ENCODE measurements around the gene PTCH2.

Gene PTCH2

GRCh38 chr1:44842862-44843655 is at the start of gene PTCH2:
PTCH2 (minus strand) TSS chr1:44843253; CDS start chr1:44842932, 321 bp downstream.
- in situ Hi-C loops (cut with MboI; ENCODE audit: low sequenced_read_pairs), result no loop called here

- in situ Hi-C loops (cut with MboI; ENCODE audit: low sequenced_read_pairs), result no loop called here
These were observed 47.0 kb upstream of the PTCH2 start for GRCh38 chr1:44890007-44890406.

DNA sequence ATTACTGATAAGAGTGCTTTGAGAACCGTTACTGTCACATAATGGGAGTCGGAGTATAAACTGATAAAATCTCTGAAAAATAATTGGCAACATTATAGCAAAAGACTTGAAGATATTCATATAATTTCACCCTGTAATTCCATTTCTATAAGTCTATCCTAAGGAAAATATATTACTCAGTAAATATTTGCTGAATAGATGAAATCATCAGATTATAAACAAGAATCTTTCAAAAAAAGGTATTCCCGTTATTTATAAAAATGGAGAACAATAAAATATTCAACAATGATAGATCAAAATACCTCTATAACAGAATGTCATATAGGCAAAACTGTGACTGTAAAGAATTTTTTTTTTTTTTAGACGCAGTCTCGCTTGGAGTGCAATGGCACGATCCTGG is 42.4 kb upstream of the PTCH2 start:
- in situ Hi-C loops (cut with MboI; ENCODE audit: low sequenced_read_pairs), result no loop called here

DNA sequence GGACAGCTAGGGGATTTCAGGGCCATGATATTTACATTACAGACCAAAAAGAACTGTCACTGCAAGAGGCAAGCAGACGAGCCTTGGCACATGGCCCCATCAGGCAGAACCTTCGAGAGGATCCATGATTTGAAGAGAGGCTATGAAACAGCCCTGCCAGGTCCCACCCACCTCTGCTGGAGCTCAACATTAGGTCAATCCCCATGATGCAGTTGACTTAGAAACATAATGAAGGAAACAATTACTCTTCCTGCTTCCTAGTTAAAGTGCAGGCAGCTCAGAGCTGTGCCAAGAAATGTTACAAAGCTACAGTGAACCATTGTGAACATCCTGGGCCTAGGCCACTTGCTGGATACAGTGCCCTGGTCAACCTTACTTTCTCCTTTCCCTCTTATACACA is 41.7 kb upstream of the PTCH2 start:
- in situ Hi-C loops (cut with MboI; ENCODE audit: low sequenced_read_pairs), result no loop called here

DNA sequence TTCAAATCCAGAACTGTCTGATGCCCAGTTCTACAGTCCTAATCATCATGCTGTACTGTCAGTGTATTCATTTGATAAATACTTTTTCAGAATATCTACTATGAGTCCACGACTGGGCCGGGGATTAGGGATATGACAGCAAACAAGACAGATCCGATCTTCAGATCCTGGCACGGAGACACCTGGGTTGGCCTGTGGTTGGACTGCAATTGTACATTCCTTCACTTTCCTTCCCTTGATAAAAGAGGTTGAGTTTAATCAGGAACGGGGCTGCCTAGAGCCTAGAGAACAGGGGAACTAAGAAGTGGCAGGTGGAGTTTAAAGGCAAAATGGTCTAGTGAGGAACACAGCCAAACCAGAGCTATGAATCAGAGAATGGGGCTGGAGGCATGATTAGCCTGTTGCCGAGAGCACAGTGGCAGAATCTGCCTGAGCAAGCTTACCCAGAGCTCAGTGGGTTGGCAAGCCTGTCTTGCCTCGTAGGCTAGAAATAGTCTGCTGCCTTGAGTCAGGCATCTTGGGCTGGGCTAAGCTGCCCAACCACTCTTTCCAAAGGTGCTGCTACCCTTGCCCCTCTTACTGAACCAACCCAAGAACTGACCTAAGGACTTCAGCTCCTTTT is 38.1 kb upstream of the PTCH2 start:
- in situ Hi-C loops (cut with MboI; ENCODE audit: low sequenced_read_pairs), result no loop called here

- in situ Hi-C loops (cut with MboI; ENCODE audit: low sequenced_read_pairs), result no loop called here
These were observed 31.1 kb upstream of the PTCH2 start for GRCh38 chr1:44874155-44874554.

DNA sequence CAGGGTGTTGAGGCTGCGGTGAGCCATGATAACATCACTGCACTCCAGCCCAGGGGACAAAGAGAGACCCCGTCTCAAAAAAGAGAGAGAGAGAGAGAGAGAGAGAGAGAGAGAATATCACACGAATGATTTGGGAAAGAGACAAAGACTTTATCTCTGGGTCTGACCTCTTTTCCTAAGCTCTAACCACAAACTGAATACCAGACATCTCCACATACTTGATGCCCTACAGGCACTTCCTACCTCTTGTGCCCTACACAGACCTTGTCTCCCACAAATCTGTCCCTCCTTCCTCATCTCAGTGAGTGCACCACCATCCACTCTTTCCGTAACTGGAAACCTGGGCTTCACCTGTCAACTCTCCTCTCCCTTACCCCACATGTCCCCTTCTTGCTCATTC is 27.0 kb upstream of the PTCH2 start:
- in situ Hi-C loops (cut with MboI; ENCODE audit: low sequenced_read_pairs), result no loop called here

DNA sequence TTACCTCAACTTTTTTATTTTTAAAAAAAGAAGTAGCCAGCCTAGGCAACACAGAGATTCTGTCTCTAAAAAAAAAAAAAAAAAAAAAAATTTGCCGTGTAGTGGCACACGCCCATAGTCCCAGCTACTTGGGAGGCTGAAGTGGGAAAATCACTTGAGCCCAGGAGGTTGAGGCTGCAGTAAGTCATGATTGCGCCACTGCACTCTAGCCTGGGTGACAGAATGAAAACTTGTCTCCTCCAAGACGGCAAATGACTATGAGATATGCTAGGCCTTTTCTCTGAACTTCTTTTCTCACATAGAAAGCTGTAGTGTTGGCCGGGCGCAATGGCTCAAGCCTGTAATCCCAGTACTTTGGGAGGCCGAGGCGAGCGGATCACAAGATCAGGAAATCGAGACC is 24.7 kb upstream of the PTCH2 start:
- in situ Hi-C loops (cut with MboI; ENCODE audit: low sequenced_read_pairs), result no loop called here

DNA sequence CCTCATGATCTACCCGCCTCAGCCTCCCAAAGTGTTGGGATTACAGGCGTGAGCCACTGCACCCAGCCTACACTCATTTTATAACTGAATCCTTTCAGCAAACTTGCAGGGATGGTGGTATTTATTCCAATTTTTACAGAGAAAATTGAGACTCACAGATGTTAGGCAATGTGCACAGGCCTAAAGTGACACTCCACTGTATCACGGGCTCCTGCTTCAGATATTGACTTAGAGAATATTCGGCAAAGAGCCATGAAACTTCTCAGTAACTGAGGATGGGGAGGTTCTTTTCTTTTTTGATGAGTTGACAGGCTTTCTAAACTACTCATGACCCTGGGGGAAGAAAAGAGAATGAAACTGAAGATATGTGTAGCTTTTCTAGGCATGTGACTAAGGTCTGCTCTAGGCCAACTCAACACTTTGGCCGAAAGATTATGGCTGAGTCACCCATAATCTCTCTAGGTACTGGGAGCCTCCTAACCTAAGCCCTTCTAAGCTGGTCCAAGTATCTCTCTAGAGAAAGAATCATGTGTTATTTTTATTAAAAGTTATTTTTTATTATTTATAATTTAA is 19.9 kb upstream of the PTCH2 start:
- in situ Hi-C loops (cut with MboI; ENCODE audit: low sequenced_read_pairs), result no loop called here

DNA sequence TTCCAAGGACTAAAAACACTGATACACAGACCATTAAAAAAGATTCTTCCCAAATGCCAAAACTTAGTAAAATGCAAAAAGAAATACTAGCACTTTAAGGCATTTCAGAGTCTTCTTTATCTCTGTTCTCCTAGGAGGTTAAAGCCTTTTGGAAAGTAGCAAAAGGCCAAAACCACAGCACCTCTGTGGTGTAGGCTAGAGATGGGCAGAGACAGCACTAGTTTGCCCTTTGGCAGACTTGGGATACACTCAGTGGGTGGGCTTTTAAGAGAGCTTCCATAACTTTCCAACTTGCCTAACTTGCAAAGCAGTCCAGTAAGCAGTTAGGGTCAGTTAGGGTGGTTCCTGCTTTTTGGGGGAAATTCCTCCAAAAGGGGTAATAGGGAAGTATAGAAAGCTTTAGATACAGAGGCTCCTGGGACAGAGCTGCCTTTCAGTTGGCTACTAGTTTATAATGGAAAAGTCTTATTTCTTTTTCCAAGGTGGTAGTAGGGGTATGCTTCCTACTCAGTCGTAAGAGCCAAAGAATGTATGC is 17.9 kb upstream of the PTCH2 start:
- in situ Hi-C loops (cut with MboI; ENCODE audit: low sequenced_read_pairs), result no loop called here

- in situ Hi-C loops (cut with MboI; ENCODE audit: low sequenced_read_pairs), result no loop called here
These were observed 17.3 kb upstream of the PTCH2 start for GRCh38 chr1:44860331-44860730.

DNA sequence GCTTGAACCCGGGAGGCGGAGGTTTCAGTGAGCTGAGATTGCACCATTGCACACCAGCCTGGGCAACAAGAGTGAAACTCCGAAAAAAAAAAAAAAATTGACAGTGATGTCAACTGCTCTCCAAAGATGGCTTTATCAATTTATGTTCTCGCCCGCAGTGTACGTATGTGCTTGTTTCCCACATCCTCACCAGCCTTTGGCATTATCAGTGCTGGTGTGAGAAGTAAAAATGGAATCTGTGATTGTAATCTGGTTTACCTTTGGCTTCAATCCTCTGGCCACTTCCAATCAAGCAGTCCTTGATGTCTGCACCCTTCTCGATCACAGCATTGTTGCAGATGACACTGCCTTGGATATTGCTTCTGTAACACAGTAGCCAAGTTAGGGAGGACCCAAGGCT is 14.4 kb upstream of the PTCH2 start:
- in situ Hi-C loops (cut with MboI; ENCODE audit: low sequenced_read_pairs), result no loop called here

GRCh38 chr1:44855742-44856141 is 12.7 kb upstream of the PTCH2 start:
- in situ Hi-C loops (cut with MboI; ENCODE audit: low sequenced_read_pairs), result no loop called here

DNA sequence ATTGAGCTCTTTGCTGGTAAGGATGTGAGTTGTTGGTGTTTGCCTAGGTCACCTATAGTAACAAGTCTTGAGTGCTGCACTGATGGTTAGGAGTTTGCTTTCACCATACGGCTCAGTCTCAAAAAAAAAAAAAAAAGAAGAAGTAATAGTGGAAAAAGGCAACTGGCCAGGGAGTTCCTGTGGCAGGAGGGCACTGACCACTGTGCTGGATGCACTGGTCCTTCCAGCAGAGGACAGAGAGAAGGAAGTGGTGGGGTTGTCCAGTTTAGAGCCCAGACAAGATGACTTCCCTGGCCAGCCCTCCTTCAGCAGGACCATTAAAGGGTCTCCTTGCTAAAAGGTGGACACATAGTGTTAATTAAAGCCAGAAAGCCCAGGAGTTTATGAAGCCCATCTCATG is 11.9 kb upstream of the PTCH2 start:
- in situ Hi-C loops (cut with MboI; ENCODE audit: low sequenced_read_pairs), result no loop called here

DNA sequence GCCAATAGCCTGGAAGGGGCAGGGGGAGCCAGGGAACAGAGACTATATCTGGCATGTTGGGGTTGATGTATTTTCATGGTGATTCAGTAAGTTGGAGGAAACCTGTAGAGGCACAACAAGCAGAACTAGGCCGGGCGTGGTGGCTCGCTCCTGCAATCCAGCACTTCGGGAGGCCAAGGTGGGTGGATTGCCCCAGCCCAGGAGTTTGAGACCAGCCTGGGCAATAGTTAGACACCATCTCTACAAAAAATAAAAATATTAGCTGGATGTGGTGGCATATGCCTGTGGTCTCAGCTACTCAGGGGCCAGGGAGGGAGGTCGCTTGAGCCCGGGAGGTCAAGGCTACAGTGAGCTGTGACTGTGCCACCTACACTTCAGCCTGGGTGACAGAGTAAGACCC is 10.1 kb upstream of the PTCH2 start:
- in situ Hi-C loops (cut with MboI; ENCODE audit: low sequenced_read_pairs), result no loop called here

DNA sequence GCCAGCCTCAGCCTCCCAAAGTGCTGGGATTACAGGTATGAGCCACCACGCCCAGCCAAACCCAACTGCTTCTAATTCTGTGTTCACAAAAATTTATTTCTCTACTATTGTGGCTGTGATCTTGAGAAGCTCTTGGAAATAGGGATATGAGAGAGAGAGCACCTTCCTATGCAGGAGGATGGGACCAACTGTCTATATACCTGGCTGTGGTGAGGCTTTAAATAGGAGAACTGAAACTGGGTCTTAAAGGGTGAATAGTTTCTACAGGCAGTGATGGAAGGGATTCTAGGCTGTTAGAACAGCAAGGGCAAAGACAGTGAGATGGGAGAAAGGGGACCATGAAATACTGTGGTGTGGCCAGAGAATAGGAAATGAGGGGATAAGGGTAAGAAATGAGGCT is 8.3 kb upstream of the PTCH2 start:
- in situ Hi-C loops (cut with MboI; ENCODE audit: low sequenced_read_pairs), result no loop called here

- in situ Hi-C loops (cut with MboI; ENCODE audit: low sequenced_read_pairs), result no loop called here
These were observed 6.6 kb upstream of the PTCH2 start for GRCh38 chr1:44849575-44850132.

DNA sequence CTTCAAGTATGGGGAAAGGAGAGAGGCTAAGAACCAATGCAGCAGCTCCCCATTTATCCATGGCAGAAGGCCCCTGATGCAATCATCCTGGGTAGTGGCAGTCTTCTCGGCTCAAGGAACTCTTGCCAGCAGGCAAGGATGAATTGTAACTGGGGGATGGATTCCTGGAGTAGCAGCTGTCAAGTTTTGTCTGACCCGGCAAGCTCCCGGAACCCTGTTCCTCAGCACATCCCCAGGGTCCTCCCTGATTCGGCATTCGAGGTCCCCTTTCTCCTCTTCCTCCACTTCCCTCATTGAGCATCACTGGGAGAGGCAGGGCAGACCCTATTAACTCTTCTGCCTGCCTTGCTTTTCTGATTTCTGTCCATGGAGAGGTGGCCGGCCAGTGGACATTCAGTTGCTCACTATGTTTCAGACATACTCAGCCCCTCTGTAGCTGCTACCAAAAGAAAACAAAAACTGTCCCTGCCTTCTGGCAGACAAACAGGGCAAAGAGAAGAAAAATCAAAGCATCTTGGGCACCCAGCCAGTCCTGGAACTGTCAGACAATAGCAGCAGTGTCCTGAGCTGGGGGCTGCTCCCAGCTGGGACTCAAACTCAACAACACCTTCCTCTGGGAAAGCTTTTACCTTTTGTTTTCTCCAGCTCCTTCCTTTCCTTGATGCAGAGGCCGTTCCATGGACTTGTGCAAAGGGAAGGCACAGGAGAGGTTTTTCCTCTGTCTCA is 5.6 kb upstream of the PTCH2 start:
- in situ Hi-C loops (cut with MboI; ENCODE audit: low sequenced_read_pairs), result no loop called here

DNA sequence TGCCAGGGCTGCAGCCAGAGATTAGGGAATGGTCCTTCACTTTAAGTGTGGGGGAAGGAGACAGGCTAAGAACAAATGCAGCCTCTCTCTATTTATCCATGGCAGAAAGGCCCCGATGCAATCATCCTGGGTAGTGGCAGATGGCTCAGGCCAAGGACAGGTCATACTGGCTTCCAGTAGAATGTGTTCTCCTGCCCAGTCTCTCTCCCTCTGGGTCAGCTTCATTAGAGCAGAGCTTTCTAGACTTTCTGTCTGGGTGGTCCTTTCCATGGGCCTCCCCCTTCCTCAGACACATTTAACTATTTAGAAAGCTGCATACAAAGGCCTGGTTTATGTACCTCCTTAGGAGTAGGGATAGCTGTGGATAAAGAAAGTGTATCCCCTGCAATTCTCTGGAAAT is 4.8 kb upstream of the PTCH2 start:
- in situ Hi-C loops (cut with MboI; ENCODE audit: low sequenced_read_pairs), result no loop called here

DNA sequence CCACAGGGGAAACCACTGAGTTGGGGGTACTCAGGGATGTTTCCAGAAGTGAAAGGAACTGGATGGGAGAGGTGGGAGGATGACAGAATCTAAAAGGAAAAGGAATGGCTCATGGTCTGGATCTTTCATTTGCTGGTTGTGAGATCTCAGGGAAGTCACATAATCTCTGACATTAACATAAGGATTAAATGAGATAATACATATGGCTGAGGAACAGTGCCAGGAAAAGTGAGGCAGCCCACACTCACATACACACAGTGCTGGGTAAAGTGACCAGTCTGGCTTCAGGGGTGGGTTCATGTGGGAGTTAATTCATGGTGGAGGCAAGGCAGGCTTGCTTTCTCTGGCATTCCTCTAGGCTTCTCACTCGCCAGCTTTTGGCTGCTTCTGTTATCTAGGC is 3.9 kb upstream of the PTCH2 start:
- in situ Hi-C loops (cut with MboI; ENCODE audit: low sequenced_read_pairs), result no loop called here

- in situ Hi-C loops (cut with MboI; ENCODE audit: low sequenced_read_pairs), result no loop called here
These were observed 579 bp downstream of the PTCH2 start for GRCh38 chr1:44842486-44842861.

Measured in HL-60/S4 treated with retinoic acid at 250 ng/mL for 4 days and 3 days (cell line).